HG03439 (cell line): ENCODE results near the gene RUNX1.

Experiments
- ATAC-seq: cut with Tn5 transposase; IDR thresholded peaks from one replicate; pipeline ENCODE4 v1.9.1; 2021; ENCODE audit warnings: mild to moderate bottlenecking, moderate library complexity; ENCODE audit not compliant: unreplicated experiment

The RUNX1 gene

DNA sequence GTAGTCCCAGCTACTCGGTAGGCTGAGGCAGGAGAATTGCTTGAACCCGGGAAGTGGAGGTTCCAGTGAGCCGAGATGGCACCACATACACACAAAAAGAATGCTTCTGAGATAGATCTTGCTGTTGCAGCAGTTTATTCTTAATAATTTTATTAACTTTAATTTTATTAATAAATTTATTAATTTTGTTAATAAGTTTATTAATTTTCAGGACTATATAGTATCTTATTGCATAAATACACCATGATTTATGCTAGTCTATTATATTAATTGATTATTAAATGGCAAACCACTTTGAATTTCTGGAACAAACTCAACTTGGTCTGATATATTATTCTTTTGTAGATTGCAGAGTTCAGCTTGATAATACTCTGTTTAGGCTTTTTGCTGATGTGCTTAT, 280.8 kb downstream of the RUNX1 start:
- no peak for ATAC-seq

DNA sequence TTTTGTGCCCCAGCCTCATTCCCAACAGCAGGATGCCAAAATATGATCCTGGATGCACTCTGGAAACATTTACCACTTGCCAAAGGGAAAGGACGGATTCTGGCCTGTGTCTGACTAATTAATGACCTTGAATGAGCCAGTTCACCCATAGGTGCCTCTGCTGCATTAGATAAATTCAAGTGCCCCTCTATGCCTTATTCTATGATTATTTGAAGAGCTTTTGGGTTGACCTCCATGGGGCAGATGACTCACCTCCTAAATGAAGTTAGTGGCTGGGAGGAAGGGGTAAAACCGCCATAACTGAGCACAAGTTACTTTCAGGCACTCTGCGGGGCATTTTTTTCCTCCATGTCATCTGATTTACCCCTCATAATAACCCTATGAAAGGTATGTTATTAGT, 282.2 kb downstream of the RUNX1 start:
- no peak for ATAC-seq

DNA sequence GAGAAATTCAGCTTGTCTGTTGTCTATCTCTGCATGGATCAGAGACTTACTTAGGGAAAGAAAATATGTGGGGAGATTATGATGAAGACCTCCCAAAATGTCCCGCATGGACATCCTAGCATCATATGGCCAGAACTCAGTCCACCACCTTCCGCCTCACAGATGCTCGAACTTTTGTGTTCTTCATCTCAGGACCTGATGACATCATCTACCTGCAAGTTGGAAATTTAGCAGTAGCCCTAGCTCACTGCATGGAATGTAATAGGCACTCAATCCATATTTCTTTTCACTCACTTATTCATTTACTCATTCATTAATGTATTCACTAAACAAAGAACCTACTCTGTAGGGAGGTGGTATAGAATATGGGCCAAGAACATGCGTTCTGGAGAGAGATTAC, 283.5 kb downstream of the RUNX1 start:
- ATAC-seq = no peak

DNA sequence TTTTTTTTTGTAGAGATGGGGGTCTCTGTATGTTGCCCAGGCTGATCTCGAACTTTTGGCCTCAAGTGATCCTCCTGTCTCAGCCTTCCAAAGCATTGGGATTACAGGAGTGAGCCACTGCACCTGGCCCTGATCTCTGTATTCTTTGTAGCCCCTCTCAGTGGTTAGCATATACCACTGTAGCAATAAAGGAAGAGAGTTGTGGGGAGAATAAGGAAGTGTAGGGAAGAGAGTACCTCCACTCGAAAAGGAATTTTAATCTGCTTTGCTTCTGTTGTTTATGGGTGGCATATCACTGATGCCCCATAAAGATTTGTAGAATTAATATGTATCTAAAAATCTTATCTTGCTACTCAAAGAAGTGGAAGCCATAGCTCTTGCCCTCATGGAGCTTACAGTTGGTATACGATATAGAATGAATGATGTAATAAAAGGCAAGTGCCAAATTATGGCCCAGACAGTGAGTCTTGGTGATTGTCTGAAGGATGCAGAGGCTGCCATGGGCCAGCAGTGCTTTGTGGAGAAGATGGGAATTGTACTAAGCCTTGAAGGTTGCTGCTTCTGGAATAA, 284.3 kb downstream of the RUNX1 start:
- no peak for ATAC-seq

DNA sequence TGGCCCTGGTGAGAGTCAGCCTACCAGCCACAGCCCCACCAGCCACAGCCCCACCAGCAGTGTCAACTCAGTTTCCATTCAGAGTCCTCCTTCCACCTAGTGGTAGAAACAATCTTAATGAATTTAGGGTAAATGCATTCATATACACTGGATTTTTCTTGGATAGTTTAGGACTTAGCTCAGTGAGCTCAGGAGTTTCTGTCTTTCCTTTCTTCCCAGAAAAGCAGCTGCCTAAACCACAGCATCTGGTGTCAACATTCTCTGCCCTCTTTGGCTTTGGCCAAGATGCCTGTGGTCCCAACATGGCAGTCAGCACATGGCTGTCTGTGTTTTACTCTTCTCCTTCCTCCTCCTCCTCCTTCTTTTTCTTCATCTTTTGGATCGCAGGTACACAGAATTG, 286.3 kb downstream of the RUNX1 start:
- no peak for ATAC-seq

DNA sequence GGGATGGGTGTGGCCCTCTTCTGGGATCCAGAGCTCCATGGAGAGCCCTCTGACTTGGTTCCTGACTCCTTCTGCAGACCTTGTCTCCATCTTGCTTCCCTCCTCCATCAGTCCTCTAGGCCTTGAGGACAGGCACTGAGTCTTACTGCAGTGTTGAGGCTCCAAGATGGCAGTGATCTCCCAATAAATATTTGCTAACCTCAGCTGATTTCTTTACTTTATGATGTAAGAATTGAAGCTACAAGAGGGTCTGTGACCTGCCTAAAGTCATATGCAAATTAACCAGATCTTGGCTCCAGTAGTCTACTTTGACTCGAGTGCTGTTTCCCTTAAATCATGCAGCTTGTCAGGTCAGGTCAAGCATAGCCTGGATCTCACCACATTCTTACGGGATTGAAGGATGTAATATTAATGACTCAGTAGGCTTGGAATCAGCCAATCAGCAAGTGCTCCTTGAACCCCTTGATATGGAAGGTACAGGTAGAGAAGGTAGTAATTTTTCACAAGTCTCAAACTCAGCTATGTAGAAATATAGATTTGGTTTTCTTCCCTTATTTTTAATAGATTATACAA, 287.3 kb downstream of the RUNX1 start:
- no peak for ATAC-seq

DNA sequence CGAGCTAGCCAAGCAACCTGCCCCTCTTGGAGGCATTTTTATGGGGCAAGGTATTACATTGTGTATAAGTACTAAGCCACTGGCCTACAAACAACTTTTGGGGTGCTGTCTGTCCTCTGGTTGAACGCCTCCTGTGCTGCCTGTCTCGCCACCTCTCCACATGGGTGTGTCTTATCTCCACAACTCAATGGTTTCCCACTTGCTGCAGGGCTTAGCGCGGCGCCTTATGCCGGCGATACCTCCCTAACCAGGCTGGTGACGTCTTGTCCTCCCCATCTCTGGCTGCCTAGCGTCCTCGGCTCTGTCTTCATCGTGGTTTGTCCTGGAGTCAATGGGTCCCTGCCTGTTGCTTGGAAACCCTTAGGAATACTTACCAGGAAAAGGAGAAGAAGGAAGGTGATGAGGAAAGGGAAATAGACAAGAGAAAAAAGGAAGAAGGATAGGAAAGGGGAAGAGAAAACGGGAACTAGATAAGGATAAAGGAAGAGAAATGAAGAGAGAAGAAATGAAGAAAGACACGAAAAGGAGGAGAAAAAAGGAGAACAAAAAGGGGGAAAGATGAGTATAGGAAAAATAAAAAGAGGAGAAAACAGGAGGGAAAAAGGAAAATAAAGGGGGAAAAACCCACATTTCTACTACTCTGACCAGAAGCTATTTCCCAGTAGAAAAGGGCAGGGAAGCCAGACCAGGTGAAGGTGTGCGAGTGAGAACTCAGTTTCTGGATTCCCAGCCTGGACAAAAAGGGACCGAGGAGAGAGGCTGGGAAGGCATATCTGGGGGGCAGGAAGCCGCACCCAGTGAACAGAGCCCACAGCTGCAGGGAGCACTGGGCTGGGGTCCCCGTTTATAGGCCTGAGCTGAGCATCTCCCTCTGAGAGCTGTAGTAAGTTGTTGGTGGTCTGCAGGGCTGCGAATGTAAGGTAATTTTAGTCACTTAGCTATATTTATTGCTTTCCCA, 294.1 kb downstream of the RUNX1 start:
- ATAC-seq = no peak

DNA sequence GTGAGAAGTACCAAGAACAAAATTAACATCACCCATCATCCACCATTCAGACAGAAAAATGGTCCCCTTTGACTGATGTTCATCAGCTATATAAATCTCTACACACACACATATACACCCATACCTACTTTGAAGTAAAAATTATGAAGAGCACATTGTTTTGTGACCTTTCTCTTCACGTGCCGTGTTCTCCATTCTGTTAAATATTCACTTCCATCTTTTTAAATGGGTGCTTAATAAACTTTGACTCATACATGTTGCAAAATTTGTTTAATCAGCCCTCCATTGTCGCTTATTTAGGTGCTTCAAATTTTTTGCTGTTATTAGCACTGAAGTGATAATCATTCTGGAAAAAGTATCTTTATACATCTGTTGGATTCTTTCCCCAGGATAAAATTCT, 300.2 kb downstream of the RUNX1 start:
- no peak for ATAC-seq

DNA sequence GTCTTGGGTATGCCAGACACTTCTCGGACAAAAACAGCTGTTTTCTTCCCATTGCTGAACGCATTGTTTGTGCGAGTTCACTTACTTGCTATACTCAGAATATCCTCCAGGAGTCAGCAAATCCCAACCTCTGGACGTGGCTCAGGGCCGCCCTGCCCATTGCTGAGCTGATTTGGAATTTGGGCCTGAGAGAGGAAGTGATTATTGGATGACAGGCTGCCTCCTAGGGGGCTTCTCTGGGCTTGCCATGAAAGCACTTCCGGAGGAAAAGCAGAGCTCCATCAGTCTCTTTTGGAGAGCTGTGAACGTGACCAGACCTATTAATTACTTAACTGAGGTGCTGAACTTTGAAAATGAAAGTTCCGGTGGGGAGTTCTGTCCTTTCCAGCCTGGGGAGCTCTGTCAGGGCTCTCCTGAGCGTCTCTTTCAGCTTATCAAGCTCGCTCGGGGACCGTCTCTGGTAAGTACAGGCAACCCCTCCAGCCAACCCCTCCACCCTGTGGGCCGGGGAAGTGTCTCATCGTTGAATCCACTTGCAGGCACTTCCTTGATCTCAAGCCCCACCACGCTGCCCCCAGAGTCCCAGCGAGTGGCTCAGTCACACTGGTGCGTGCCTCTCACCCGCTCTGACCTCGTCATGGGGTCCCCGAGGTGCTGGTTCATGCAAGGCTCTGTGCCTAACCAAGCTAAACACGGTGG, 303.4 kb downstream of the RUNX1 start:
- peak; percentile 54 for ATAC-seq

DNA sequence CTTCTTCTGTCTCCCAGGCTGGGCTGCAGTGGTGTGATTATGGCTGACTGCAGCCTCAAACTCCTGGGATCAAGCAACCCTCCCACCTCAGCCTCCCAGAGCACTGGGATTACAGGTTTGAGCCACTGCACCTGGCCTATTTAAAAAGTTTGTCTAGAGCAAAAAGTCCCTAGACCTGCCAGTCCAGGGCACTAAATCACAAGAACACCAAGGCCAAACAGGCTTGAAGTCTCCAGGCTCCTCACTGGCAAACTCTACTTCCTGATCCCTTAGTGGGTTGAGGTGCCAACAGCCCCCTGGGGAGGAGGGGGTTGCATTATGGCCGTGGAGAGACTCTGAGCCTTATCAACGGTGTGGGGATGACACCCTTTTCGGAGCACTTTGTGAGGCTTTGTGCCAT, 304.3 kb downstream of the RUNX1 start:
- no peak for ATAC-seq

DNA sequence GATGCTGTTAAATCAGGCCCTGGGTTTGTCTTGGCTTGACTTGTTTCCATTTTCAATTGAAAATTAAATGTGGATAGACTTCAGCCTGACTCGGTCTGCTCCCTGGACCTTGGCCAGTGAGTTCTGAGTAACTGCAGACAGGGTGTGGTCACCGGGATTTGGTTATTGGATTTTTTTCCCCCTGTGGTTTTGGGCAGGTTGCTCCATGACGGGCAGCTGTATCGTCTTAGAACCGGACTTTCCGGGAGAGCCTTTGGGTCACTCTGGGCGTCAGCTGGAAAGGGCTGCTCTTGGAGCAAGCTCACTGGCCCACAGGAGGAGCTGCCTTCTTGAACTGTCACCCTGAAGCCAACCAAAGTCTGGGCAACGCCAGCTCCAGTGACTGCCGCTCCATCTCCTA, 305.3 kb downstream of the RUNX1 start:
- no peak for ATAC-seq

DNA sequence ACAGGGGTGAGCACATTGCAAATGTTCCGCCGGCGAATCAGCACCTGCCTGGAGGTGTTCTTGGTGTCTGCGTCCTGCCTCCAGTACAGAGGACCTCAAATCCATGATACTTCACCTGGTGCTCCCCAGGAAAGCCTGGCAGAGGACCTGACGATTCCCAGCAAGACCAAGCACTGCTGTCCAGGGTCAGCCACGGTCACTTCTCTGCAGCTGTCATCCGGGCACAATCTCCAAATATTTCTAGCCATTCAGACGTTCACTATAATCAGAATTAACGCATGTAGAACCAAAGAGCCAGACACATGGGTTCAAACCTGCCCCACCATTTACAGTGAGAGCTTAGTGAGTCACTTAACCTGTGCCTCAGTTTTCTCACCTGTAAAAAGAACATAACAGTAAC, 305.8 kb downstream of the RUNX1 start:
- ATAC-seq = no peak

DNA sequence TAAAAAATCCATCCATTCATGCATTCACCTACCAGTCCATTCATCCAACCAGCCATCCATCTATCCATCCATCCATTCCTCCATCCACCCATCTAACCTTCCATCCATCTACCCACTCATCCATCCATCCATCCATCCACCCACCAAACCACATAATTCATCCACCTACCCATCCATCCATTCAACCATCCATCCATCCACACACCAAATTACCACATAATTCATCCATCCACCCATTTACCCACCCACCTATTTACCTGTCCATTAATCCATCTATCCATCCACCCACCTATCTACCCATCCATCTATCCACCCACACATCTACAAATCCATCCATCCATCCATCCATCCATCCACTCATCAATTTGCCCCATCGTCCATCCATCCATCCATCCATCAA, 308.9 kb downstream of the RUNX1 start:
- ATAC-seq = no peak
